ENCODE data around the gene MINDY3. TPM values are rescaled to one million over a fixed set of nuclear protein-coding genes. Genes with fewer than 3 reads are reported as not detected.

MINDY3 gene
- total RNA-seq, 6 experiments from 2014 or later: 25.2 to 31.4 (median 28.4) TPM

- Mint-ChIP-seq H3K27me3 (ENCODE audit: insufficient read depth) (peaks cover 20% of the 10 kb centered on the region), H3K4me1 (ENCODE audit: low read depth) (no peaks in the 10 kb centered on the region), H3K27ac (no peak overlapping the region), H3K36me3 (ENCODE audit: low read depth) (no peaks in the 10 kb centered on the region), H3K4me3 (no peak overlapping the region), H3K9me3 (no peaks in the 10 kb centered on the region)
- TF ChIP-seq CTCF (IDR thresholded peaks at IDR 0.05): no peak
- DNase-seq: no peak
Measured at GRCh38 chr10:15741581-15741980, 118.7 kb downstream of the MINDY3 start.

GRCh38 chr10:15740261-15740660 is 120.0 kb downstream of the MINDY3 start:
- no peaks in the 10 kb centered on the region for H3K4me1 Mint-ChIP-seq (ENCODE audit: low read depth)
- H3K4me3 Mint-ChIP-seq: no peak overlapping the region
- peaks cover 14% of the 10 kb centered on the region for H3K27me3 Mint-ChIP-seq (ENCODE audit: insufficient read depth)
- H3K36me3 Mint-ChIP-seq (ENCODE audit: low read depth): no peaks in the 10 kb centered on the region
- no peak overlapping the region for H3K27ac Mint-ChIP-seq
- H3K9me3 Mint-ChIP-seq: no peaks in the 10 kb centered on the region
- no peak for TF ChIP-seq CTCF (IDR thresholded peaks at IDR 0.05)
- no peak for DNase-seq

- peaks cover 14% of the 10 kb centered on the region for H3K27me3 Mint-ChIP-seq (ENCODE audit: insufficient read depth)
- no peaks in the 10 kb centered on the region for H3K9me3 Mint-ChIP-seq
- H3K36me3 Mint-ChIP-seq (ENCODE audit: low read depth): no peaks in the 10 kb centered on the region
- H3K27ac Mint-ChIP-seq: no peak overlapping the region
- no peak for TF ChIP-seq CTCF (IDR thresholded peaks at IDR 0.05)
- H3K4me3 Mint-ChIP-seq: no peak overlapping the region
- no peak for DNase-seq
- no peaks in the 10 kb centered on the region for H3K4me1 Mint-ChIP-seq (ENCODE audit: low read depth)
Measured at GRCh38 chr10:15739254-15739970, 120.9 kb downstream of the MINDY3 start.

GRCh38 chr10:15738270-15738925 is 121.9 kb downstream of the MINDY3 start:
- H3K4me1 Mint-ChIP-seq (ENCODE audit: low read depth): no peaks in the 10 kb centered on the region
- no peaks in the 10 kb centered on the region for H3K36me3 Mint-ChIP-seq (ENCODE audit: low read depth)
- H3K4me3 Mint-ChIP-seq: no peak overlapping the region
- no peak for TF ChIP-seq CTCF (IDR thresholded peaks at IDR 0.05)
- H3K9me3 Mint-ChIP-seq: no peaks in the 10 kb centered on the region
- DNase-seq: no peak
- peaks cover 17% of the 10 kb centered on the region for H3K27me3 Mint-ChIP-seq (ENCODE audit: insufficient read depth)
- H3K27ac Mint-ChIP-seq: no peak overlapping the region

- no peaks in the 10 kb centered on the region for H3K9me3 Mint-ChIP-seq
- DNase-seq: no peak
Measured at GRCh38 chr10:15737656-15738055, 122.7 kb downstream of the MINDY3 start.

More at GRCh38 chr10:15737656-15738055, 122.7 kb downstream of the MINDY3 start:
- H3K4me3 Mint-ChIP-seq: no peak overlapping the region
- no peaks in the 10 kb centered on the region for H3K4me1 Mint-ChIP-seq (ENCODE audit: low read depth)
- H3K27me3 Mint-ChIP-seq (ENCODE audit: insufficient read depth): peaks cover 20% of the 10 kb centered on the region
- H3K27ac Mint-ChIP-seq: no peak overlapping the region
- no peak for TF ChIP-seq CTCF (IDR thresholded peaks at IDR 0.05)
- no peaks in the 10 kb centered on the region for H3K36me3 Mint-ChIP-seq (ENCODE audit: low read depth)
